Measurements from ENCODE around the gene LDB3.

The LDB3 gene

GRCh38 chr10:86710987-86711512 is 42.7 kb downstream of the LDB3 start (continued):
- TF ChIP-seq SP2 (tag by site-specific recombination; IDR thresholded peaks at IDR 0.05) (peak; percentile 78), ZFP3 (tag by site-specific recombination; IDR thresholded peaks at IDR 0.05; ENCODE audit: low read depth) (no peak), ZNF221 (tag by site-specific recombination; IDR thresholded peaks at IDR 0.05; ENCODE audit: borderline replicate concordance) (no peak), MZF1 (tag by site-specific recombination; IDR thresholded peaks at IDR 0.05; ENCODE audit: borderline replicate concordance) (peak; percentile 53; the same call in 1 of the 2 replicates), ZNF473 (tag by site-specific recombination; IDR thresholded peaks at IDR 0.05) (no peak), BCL11B (tag by site-specific recombination; IDR thresholded peaks at IDR 0.05; ENCODE audit: low read depth) (no peak), ZNF670 (tag by site-specific recombination; IDR thresholded peaks at IDR 0.05; ENCODE audit: low read depth) (no peak), ZNF747 (tag by site-specific recombination; IDR thresholded peaks at IDR 0.05) (no peak), ZNF2 (tag by site-specific recombination; IDR thresholded peaks at IDR 0.05) (peak; percentile 86), PATZ1 (tag by site-specific recombination; IDR thresholded peaks at IDR 0.05) (peak; percentile 92), ZNF623 (tag by site-specific recombination; IDR thresholded peaks at IDR 0.05) (no peak), ZNF596 (tag by site-specific recombination; IDR thresholded peaks at IDR 0.05) (peak; percentile 57), KLF7 (tag by site-specific recombination; IDR thresholded peaks at IDR 0.05; ENCODE audit: borderline replicate concordance) (no peak), SP3 (tag by site-specific recombination; IDR thresholded peaks at IDR 0.05) (peak; percentile 67), ZSCAN30 (tag by site-specific recombination; IDR thresholded peaks at IDR 0.05) (peak; percentile 98), ZSCAN5A (tag by site-specific recombination; IDR thresholded peaks at IDR 0.05) (0 out of 2 replicates have a peak, but pooled peaks have one; percentile 9), RBAK (tag by site-specific recombination; IDR thresholded peaks at IDR 0.05) (no peak), ZNF398 (tag by site-specific recombination; IDR thresholded peaks at IDR 0.05) (peak; percentile 86), ZNF707 (tag by site-specific recombination; IDR thresholded peaks at IDR 0.05) (no peak), WT1 (tag by site-specific recombination; IDR thresholded peaks at IDR 0.05) (no peak), ZNF10 (tag by site-specific recombination; IDR thresholded peaks at IDR 0.05) (peak; percentile 41; the same call in 1 of the 2 replicates), ZNF837 (tag by site-specific recombination; IDR thresholded peaks at IDR 0.05) (no peak), ZNF211 (tag by site-specific recombination; IDR thresholded peaks at IDR 0.05; ENCODE audit: low read depth) (no peak), ZNF280C (tag by site-specific recombination; IDR thresholded peaks at IDR 0.05) (no peak), ZNF488 (tag by site-specific recombination; IDR thresholded peaks at IDR 0.05) (no peak), ZNF513 (tag by site-specific recombination; IDR thresholded peaks at IDR 0.05) (peak; percentile 38; the same call in 1 of the 2 replicates), ZNF768 (tag by site-specific recombination; IDR thresholded peaks at IDR 0.05) (no peak), KLF9 (tag by site-specific recombination; IDR thresholded peaks at IDR 0.05; ENCODE audit: low read depth) (no peak; the same call in 1 of the 2 replicates), ZNF530 (tag by site-specific recombination; IDR thresholded peaks at IDR 0.05; ENCODE audit: low read depth) (no peak), ZNF560 (tag by site-specific recombination; IDR thresholded peaks at IDR 0.05; ENCODE audit: borderline replicate concordance) (no peak), ZNF274 (IDR thresholded peaks at IDR 0.05; ENCODE audit: low read length) (no peak), ZNF274 (tag by site-specific recombination; IDR thresholded peaks at IDR 0.05; ENCODE audit: borderline replicate concordance) (no peak)
